HL-60 (cell line): ENCODE measurements around the gene PADI4.

Source experiments
- GABPA ChIP-seq: IDR thresholded peaks from 2 replicates; pipeline ENCODE4 v1.6.1; 2012; ENCODE audit warnings: low read depth
- POLR2AphosphoS5 ChIP-seq: IDR thresholded peaks from 2 replicates; pipeline ENCODE4 v1.6.1; 2012; ENCODE audit warnings: low read depth
- SPI1 ChIP-seq: IDR thresholded peaks from 2 replicates; pipeline ENCODE4 v1.6.1; 2012; ENCODE audit warnings: low read depth, mild to moderate bottlenecking, borderline replicate concordance
- TF ChIP-seq, protein P1 (sequence below): IDR thresholded peaks from one replicate; pipeline ENCODE4 v1.5.1; 2011; ENCODE audit warnings: low read length, control low read depth, inconsistent platforms; ENCODE audit not compliant: insufficient read depth
- TF ChIP-seq, protein P2 (sequence below): IDR thresholded peaks from 2 replicates; pipeline ENCODE4 v1.6.1; 2012; ENCODE audit warnings: low read depth; ENCODE audit not compliant: insufficient replicate concordance

DNA sequence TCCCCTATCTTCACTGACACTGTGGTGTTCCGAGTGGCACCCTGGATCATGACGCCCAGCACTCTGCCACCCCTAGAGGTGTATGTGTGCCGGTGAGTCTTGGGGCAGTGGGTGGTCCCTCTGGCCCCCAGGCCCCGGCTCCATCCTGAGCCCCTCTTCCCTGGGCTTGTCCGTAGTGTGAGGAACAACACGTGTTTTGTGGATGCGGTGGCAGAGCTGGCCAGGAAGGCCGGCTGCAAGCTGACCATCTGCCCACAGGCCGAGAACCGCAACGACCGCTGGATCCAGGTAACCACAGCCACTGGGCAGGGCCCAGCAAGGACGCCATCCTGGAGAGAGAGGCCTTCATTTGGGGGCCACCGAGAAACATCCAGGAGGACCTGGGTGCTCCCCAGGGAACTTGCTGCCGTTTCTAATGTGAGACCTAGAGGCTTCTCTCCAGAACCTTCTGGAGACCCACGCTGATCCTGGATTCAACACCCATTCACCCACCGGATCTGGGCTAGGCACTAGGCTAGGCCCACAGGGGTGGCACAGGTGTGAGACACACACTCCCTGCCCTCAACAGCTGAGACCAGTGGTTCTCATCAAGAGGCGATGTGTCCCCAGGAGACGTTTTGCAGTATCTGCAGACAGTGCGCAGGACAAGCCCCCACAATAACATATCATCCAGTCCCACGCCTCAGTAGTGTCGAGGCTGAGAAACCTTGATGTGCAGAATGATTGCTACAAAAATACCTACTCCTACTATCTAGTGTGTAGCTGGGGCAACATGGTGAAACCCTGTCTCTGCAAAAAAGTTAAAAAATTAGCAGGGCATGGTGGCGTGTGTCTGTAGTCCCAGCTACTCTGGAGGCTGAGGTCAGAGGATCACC, 36.9 kb upstream of the PADI4 start:
- TF ChIP-seq, protein P1, sequence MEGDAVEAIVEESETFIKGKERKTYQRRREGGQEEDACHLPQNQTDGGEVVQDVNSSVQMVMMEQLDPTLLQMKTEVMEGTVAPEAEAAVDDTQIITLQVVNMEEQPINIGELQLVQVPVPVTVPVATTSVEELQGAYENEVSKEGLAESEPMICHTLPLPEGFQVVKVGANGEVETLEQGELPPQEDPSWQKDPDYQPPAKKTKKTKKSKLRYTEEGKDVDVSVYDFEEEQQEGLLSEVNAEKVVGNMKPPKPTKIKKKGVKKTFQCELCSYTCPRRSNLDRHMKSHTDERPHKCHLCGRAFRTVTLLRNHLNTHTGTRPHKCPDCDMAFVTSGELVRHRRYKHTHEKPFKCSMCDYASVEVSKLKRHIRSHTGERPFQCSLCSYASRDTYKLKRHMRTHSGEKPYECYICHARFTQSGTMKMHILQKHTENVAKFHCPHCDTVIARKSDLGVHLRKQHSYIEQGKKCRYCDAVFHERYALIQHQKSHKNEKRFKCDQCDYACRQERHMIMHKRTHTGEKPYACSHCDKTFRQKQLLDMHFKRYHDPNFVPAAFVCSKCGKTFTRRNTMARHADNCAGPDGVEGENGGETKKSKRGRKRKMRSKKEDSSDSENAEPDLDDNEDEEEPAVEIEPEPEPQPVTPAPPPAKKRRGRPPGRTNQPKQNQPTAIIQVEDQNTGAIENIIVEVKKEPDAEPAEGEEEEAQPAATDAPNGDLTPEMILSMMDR: no peak
- TF ChIP-seq, protein P2, sequence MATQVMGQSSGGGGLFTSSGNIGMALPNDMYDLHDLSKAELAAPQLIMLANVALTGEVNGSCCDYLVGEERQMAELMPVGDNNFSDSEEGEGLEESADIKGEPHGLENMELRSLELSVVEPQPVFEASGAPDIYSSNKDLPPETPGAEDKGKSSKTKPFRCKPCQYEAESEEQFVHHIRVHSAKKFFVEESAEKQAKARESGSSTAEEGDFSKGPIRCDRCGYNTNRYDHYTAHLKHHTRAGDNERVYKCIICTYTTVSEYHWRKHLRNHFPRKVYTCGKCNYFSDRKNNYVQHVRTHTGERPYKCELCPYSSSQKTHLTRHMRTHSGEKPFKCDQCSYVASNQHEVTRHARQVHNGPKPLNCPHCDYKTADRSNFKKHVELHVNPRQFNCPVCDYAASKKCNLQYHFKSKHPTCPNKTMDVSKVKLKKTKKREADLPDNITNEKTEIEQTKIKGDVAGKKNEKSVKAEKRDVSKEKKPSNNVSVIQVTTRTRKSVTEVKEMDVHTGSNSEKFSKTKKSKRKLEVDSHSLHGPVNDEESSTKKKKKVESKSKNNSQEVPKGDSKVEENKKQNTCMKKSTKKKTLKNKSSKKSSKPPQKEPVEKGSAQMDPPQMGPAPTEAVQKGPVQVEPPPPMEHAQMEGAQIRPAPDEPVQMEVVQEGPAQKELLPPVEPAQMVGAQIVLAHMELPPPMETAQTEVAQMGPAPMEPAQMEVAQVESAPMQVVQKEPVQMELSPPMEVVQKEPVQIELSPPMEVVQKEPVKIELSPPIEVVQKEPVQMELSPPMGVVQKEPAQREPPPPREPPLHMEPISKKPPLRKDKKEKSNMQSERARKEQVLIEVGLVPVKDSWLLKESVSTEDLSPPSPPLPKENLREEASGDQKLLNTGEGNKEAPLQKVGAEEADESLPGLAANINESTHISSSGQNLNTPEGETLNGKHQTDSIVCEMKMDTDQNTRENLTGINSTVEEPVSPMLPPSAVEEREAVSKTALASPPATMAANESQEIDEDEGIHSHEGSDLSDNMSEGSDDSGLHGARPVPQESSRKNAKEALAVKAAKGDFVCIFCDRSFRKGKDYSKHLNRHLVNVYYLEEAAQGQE: no peak
- no peak for TF ChIP-seq GABPA
- TF ChIP-seq POLR2AphosphoS5: no peak
- TF ChIP-seq SPI1: no peak
